Measurements from ENCODE around the gene ACSL1. TPM values are rescaled to one million over a fixed set of nuclear protein-coding genes. Genes with fewer than 3 reads are reported as not detected.

The ACSL1 gene
- total RNA-seq, 1 donor, result 57.5 TPM

DNA sequence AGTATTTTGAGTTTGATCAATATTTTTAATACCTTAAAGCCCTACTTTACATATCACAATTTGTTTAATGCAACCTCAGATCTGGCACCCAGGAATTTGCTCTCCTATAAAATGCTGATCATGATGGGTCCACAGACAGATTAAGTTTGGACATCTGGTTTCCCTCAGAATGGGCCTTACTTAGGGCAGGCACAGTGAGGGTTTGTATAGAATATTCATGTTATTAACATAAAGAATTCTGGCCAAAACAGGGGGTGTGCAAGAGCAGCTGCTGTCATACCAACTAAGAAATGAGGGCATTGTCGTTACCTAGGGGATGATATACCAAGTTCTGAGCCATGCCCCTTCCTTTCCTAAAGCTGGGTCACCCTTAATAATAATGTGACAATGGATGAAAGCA lies 54.4 kb downstream of the ACSL1 start:
- H3K4me3 ChIP-seq (ENCODE audit: insufficient read depth, low read length), result no peak overlapping the region
- peaks cover 15% of the 10 kb centered on the region for H3K36me3 ChIP-seq (ENCODE audit: insufficient read depth, low read length)
- no peaks in the 10 kb centered on the region for H3K79me2 ChIP-seq (ENCODE audit: insufficient read depth, low read length)
- H2AFZ ChIP-seq (ENCODE audit: low read length), result no peak overlapping the region
- no peaks in the 10 kb centered on the region for H3K27me3 ChIP-seq (ENCODE audit: insufficient read depth, low read length)
- TF ChIP-seq, protein P1, sequence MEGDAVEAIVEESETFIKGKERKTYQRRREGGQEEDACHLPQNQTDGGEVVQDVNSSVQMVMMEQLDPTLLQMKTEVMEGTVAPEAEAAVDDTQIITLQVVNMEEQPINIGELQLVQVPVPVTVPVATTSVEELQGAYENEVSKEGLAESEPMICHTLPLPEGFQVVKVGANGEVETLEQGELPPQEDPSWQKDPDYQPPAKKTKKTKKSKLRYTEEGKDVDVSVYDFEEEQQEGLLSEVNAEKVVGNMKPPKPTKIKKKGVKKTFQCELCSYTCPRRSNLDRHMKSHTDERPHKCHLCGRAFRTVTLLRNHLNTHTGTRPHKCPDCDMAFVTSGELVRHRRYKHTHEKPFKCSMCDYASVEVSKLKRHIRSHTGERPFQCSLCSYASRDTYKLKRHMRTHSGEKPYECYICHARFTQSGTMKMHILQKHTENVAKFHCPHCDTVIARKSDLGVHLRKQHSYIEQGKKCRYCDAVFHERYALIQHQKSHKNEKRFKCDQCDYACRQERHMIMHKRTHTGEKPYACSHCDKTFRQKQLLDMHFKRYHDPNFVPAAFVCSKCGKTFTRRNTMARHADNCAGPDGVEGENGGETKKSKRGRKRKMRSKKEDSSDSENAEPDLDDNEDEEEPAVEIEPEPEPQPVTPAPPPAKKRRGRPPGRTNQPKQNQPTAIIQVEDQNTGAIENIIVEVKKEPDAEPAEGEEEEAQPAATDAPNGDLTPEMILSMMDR (IDR thresholded peaks at IDR 0.05; ENCODE audit: extremely low read depth, low read depth, low read length), result no peak
- no peaks in the 10 kb centered on the region for H3K9me3 ChIP-seq (ENCODE audit: low read depth, low read length)
- H3K27ac ChIP-seq (ENCODE audit: low read depth, low read length), result no peak overlapping the region
- no peaks in the 10 kb centered on the region for H3K4me1 ChIP-seq (ENCODE audit: insufficient read depth, low read length)
- H4K20me1 ChIP-seq (ENCODE audit: insufficient read depth, low read length), result no peaks in the 10 kb centered on the region
- H3K4me2 ChIP-seq (ENCODE audit: insufficient read depth, low read length), result no peak overlapping the region
- DNase-seq (ENCODE audit: insufficient read length, low spot score, missing footprints), result no peak

DNA sequence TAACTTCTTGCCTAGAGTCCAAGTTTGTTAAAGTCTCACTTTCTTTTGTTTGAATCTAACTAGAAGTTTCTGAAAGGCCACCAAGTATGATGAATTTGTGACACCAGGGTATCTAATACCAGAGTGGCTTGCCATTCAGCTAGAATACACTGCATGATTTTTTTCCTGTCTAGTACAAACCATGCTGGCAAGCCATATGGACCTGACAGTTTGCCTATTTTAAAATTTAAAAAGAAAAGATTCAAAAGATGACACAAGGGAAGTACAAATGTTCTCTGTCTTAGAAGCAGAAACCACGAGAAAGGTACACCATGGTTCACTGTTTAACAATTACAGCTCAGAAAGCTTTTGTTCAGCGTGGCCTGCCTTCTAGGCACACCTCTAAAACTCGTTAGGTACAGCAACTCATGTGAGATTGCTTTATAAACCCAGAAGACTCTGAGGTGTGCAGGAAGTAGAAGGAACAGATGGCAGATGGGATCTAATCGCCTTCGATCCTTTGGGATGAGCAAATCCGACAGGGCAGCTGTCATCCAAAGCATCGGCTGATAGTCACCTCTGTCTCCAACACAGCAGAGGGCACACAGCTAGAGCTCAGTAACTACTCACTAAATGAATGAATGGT lies 56.5 kb downstream of the ACSL1 start:
- Histone ChIP-seq H3K27me3 (ENCODE audit: insufficient read depth, low read length) (no peaks in the 10 kb centered on the region), H3K4me3 (ENCODE audit: insufficient read depth, low read length) (no peak overlapping the region), H3K4me1 (ENCODE audit: insufficient read depth, low read length) (no peaks in the 10 kb centered on the region), H3K9me3 (ENCODE audit: low read depth, low read length) (no peaks in the 10 kb centered on the region), H3K79me2 (ENCODE audit: insufficient read depth, low read length) (no peaks in the 10 kb centered on the region), H3K4me2 (ENCODE audit: insufficient read depth, low read length) (no peak overlapping the region), H2AFZ (ENCODE audit: low read length) (no peak overlapping the region), H4K20me1 (ENCODE audit: insufficient read depth, low read length) (no peaks in the 10 kb centered on the region), H3K27ac (ENCODE audit: low read depth, low read length) (no peak overlapping the region), H3K36me3 (ENCODE audit: insufficient read depth, low read length) (peaks cover 20% of the 10 kb centered on the region)
- DNase-seq (ENCODE audit: insufficient read length, low spot score, missing footprints), result no peak
- TF ChIP-seq, protein P1 (IDR thresholded peaks at IDR 0.05; ENCODE audit: extremely low read depth, low read depth, low read length), result no peak

DNA sequence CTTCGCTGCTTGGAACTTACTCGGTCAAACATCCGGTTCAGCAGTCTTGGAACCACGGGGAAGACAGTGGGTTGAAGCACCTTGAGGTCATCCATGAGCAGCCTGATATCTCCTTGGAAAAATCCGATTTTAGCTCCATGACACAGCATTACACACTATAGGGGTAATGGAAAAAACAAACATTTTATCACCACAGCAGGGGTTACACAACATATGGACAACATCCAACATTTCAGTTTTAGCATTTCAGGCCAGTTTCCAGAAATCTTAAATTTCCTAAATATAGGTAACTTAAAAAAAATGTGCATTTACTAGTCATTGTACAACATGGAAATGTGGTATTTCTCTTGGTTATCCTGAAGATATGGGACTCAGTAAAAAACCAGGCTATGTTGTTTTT lies 57.5 kb downstream of the ACSL1 start:
- no peak overlapping the region for H3K4me3 ChIP-seq (ENCODE audit: insufficient read depth, low read length)
- H3K27me3 ChIP-seq (ENCODE audit: insufficient read depth, low read length), result no peaks in the 10 kb centered on the region
- no peak overlapping the region for H2AFZ ChIP-seq (ENCODE audit: low read length)
- TF ChIP-seq, protein P1 (IDR thresholded peaks at IDR 0.05; ENCODE audit: extremely low read depth, low read depth, low read length), result no peak
- no peak overlapping the region for H3K4me2 ChIP-seq (ENCODE audit: insufficient read depth, low read length)
- peaks cover 20% of the 10 kb centered on the region for H3K36me3 ChIP-seq (ENCODE audit: insufficient read depth, low read length)
- no peaks in the 10 kb centered on the region for H3K4me1 ChIP-seq (ENCODE audit: insufficient read depth, low read length)
- no peaks in the 10 kb centered on the region for H4K20me1 ChIP-seq (ENCODE audit: insufficient read depth, low read length)
- no peaks in the 10 kb centered on the region for H3K9me3 ChIP-seq (ENCODE audit: low read depth, low read length)
- no peaks in the 10 kb centered on the region for H3K79me2 ChIP-seq (ENCODE audit: insufficient read depth, low read length)
- no peak overlapping the region for H3K27ac ChIP-seq (ENCODE audit: low read depth, low read length)
- no peak for DNase-seq (ENCODE audit: insufficient read length, low spot score, missing footprints)

DNA sequence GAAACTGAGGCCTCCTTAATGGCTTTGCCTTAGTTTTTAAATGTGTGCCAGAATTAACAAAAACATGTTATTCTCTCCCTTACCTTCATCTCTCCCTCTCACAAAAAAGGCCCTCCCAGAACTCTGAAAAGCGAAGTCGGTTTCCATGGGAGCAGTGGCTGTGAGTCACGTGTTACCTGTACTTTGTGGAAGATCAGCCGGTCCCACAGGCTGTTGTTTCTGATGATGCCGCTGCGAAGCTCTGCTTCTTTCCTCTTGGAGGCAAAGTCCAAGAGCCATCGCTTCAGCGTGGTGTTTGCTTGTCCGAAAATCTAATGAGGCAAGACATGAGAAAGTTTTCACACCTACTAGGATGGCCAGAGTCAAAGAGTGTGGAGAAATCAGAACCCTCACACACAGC lies 59.3 kb downstream of the ACSL1 start:
- no peaks in the 10 kb centered on the region for H3K79me2 ChIP-seq (ENCODE audit: insufficient read depth, low read length)
- H3K4me1 ChIP-seq (ENCODE audit: insufficient read depth, low read length), result no peaks in the 10 kb centered on the region
- H3K9me3 ChIP-seq (ENCODE audit: low read depth, low read length), result no peaks in the 10 kb centered on the region
- no peak for DNase-seq (ENCODE audit: insufficient read length, low spot score, missing footprints)
- no peak overlapping the region for H3K27ac ChIP-seq (ENCODE audit: low read depth, low read length)
- peaks cover 20% of the 10 kb centered on the region for H3K36me3 ChIP-seq (ENCODE audit: insufficient read depth, low read length)
- no peaks in the 10 kb centered on the region for H4K20me1 ChIP-seq (ENCODE audit: insufficient read depth, low read length)
- H3K27me3 ChIP-seq (ENCODE audit: insufficient read depth, low read length), result no peaks in the 10 kb centered on the region
- no peak overlapping the region for H2AFZ ChIP-seq (ENCODE audit: low read length)
- H3K4me2 ChIP-seq (ENCODE audit: insufficient read depth, low read length), result no peak overlapping the region
- TF ChIP-seq, protein P1 (IDR thresholded peaks at IDR 0.05; ENCODE audit: extremely low read depth, low read depth, low read length), result no peak
- no peak overlapping the region for H3K4me3 ChIP-seq (ENCODE audit: insufficient read depth, low read length)
